GM18867 (cell line): Measurements from ENCODE around the gene PRPF19.

Experiments used
- ATAC-seq: cut with Tn5 transposase; IDR thresholded peaks from one replicate; pipeline ENCODE4 v1.9.1; 2021; ENCODE audit warnings: mild to moderate bottlenecking, moderate library complexity; ENCODE audit not compliant: unreplicated experiment

The PRPF19 gene

DNA sequence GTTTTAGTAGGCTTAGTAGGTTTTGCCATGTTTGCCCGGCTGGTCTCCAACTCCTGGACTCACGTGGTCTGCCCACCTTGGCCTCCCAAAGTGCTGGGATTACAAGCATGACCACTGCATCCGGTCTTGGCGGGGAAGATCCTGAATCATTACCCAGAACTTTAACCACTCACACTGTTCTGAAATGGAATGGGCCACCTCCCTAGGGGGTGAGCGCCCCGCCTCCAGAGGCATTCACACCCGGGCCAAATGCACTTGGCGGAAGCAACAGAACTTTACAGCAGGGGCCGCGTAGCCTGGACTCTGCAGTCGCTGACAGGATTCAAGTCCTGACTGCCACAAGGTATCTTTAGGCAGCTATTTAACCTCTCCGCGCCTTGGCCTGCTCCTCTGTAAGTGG lies 59.1 kb downstream of the PRPF19 start:
- no peak for ATAC-seq

DNA sequence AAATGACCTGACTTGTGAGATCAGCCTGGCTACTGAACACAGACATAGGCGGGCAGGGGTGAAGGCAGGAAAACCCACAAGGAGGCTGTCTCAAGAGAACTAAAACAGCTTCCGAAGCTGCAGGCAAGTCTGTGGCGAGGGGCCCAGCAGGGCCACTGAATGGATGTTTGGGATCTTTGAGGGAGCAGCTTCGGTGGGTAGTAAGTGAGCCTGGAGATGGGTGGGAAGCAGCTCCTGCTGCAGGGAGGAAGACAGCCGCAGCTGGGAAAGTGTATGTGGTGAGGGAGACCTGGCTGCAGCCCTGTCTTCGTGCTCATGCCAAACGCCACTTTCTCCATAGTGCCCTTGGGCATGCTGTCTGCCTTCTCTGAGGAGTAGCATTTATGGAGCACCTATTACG lies 61.0 kb downstream of the PRPF19 start:
- ATAC-seq: no peak

DNA sequence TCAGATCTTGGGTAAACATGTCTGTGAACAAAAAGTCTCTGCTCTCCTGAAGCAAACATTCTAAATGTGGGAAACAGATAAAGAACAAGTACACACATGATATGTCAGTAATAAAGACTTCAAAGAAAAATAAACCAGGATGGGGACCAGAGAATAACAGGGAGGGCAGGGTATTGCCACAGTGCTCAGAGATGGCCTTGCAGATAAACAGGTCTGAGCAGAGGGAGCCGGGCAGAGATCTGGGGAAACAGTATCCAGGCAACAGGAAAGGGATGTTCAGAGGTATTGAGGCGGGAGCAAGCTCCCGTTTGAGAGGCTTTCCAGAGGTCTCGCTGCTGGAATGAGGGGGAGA lies 61.5 kb downstream of the PRPF19 start:
- ATAC-seq: no peak

DNA sequence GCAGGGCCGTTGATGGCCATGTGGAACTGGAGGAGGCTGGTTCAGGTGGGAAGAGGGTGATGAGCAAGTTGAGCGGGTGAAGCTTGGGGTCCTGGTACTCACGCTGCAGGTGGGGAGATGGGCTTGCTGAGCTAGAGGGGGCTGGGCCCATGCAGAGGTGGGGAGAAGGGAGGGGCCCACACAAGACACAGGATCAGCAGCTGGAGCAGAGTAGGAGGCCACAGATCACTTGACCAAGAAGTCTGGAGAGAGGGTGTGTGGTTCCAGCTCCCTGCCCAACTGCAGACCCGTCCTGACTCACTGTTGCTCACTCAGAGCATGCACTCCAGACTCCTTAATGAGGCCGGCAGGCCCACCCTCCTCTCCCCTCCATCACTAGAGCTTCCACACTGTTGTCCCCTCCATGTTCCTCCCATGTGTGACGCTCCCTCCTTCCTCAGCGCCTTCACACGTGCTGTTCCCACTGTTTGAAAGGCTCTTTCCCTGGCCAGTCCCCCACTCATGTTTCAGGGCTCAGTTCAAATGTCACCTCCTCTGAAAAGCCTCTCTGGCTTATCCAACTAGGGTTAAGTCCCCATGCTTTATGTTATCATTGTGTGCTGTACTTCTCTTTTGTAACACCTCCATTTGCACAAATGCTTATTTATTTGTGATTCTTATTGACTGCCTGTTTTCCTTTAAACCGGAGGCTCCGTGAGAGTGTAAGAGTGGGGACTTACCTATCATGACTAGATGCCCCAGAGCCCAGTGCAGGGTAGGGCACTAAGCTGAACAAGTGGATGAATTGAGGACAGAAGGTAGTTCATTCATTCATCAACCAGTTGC lies 62.1 kb downstream of the PRPF19 start:
- ATAC-seq: no peak

DNA sequence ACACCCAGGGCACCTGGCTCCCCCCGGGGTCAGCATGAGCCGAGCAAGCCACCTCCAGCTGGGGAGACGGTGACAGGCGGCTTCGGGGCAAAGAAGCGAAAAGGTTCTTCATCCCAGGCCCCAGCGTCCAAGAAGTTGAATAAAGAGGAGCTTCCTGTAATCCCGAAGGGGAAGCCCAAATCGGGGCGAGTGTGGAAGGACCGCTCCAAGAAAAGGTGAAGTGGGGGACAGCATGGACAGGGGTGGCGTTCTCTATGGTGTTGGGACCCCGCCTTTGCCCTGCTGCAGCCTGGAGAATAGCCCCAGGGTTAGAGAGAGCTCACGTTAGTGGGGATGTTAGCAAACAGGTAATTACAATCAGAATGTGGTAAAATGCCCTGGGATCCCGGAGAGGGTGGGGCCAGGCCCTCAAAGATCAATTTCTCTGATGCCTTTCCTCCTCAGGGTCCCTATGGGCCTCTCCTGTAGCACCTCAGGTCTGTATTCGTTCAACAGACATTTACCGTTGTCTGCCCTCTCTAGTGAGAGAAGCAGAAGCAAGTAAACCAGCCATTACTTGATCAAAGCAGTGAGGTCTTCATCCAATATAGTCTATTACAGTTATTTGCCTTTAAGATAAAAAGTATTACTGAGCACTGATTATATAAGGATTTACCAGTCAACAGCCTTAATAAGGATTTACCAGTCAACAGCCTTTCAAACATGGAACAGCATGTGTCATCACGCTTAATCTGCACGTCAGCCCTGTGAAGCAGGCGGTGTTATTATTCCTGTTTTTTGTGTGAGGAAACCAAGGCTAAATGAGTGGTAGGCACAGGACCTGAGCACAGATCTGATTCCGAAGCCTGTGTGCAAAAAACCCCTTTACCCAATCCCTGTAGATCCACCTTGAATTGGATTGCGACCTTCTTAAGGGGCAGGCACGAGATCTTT lies 63.5 kb downstream of the PRPF19 start:
- no peak for ATAC-seq

DNA sequence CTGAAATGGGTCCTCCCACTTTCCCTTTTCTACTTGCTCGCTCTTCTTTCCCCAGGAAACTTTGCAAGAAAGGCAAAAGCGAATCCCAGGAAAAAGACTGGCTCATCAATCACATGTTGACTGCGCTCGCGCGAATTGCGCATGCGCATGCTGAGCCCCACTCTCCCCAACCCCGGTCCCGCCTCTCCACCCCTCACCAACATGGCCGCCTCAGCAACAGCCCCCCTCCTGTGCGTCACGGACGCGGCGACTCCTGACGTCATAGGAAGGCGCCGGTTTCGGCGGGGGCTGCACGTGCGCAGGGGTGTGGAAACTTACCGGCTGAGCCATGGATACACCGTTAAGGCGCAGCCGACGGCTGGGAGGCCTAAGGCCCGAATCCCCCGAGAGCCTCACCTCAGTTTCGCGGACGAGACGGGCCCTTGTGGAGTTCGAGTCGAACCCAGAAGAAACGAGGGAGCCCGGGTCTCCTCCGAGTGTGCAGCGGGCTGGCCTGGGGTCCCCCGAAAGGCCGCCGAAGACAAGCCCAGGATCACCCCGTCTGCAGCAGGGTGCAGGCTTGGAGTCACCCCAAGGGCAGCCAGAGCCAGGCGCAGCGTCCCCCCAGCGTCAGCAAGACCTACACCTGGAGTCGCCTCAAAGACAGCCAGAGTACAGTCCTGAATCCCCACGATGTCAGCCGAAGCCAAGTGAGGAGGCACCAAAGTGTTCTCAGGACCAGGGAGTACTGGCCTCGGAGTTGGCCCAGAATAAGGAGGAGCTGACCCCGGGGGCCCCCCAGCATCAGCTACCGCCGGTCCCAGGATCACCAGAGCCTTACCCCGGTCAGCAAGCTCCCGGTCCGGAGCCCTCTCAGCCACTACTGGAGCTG lies 64.4 kb downstream of the PRPF19 start, which contains the start of gene CCDC86:
CCDC86 (plus strand) TSS at position 317 of the 871 bp plus-strand sequence; CDS start at position 329, 12 bp downstream.
- ATAC-seq: peak; percentile 85
